Right cardiac atrium (tissue), 5 donors: ENCODE data around the gene LRTM1. TPM values are rescaled to one million over a fixed set of nuclear protein-coding genes. Genes with fewer than 3 reads are reported as not detected.

Experiments used
- ATAC-seq, 2 donors: fragments of 200-7000 bp; cut with Tn5 transposase; one replicate each; pipeline versions ENCODE4 v1.8.0 to v1.9.1; 2020; ENCODE audit warnings: moderate library complexity in 2 of 2, mild to moderate bottlenecking in 1 of 2
- DNase-seq, 3 donors: peaks; one replicate each; pipeline ENCODE4 v3.0.0-alpha.2; 2020
- H3K27ac ChIP-seq: one replicate; pipeline ENCODE4 v1.5.1; 2013; ENCODE audit warnings: mild to moderate bottlenecking, low read length, control low read depth, moderate library complexity
- H3K27me3 ChIP-seq: one replicate; pipeline ENCODE4 v1.6.1; 2013; ENCODE audit not compliant: control insufficient read depth, insufficient read depth
- H3K4me1 ChIP-seq: one replicate; pipeline ENCODE4 v1.6.1; 2013; ENCODE audit warnings: low read length; ENCODE audit not compliant: control insufficient read depth, insufficient read depth
- H3K4me3 ChIP-seq: one replicate; pipeline ENCODE4 v1.5.1; 2013; ENCODE audit warnings: low read length, control low read depth
- H3K9me3 ChIP-seq: one replicate; pipeline ENCODE4 v1.6.1; 2013; ENCODE audit warnings: low read length; ENCODE audit not compliant: control insufficient read depth
- WGBS: extraction: QIAGEN DNeasy Blood & Tissue Kit; methylation state at CpG from one replicate; pipeline ENCODE4 v1.1.7; 2013; 5-methylcytosine and 5-hydroxymethylcytosine counted together
- intact Hi-C, 4 donors: fragments of 100-400 bp; cut with DNase I; formaldehyde crosslinking; loops; one replicate each; pipeline versions ENCODE4 v1.11.0 to v1.14.0; 2022 to 2023
- long read RNA-seq, 4 donors: library from polyadenylated mRNA; unstranded; transcript quantifications; one replicate each; pipeline ENCODE4 v2.0.0, GENCODE V29; 2020 to 2021
- polyA plus RNA-seq: library from polyadenylated mRNA; stranded (reverse); fragments of 200-250 nt; gene quantifications from one replicate; pipeline ENCODE4 v1.2.3, GENCODE V29; 2013
- total RNA-seq, 4 donors: library from RNA; stranded (reverse); fragmentation: NEBNext Ultra II Directional; extraction: Animal tissue kit (Norgen Biotek cat#: 25700); gene quantifications; one replicate each; pipeline ENCODE4 v1.2.1, GENCODE V29; 2021
- donor health status: healthy with polysubstance abuse.
- donor health status: DM: no; HTN: yes; CAD: no.
- donor health status: DM: no; HTN: no; CAD: no.
- donor health status: DM: no; HTN: yes; CAD: no; lungs with severe emphysema.
- donor health status: DM: yes; HTN: yes; CAD: no.

LRTM1 gene
- not detected for total RNA-seq
- not detected for polyA plus RNA-seq
- long read RNA-seq, donor 1, partial matches to known transcripts: 0 of 1 reads
- long read RNA-seq, donor 1, other reads (novel, unspliced or antisense): 1 of 1 reads
- long read RNA-seq, donor 2: 0 reads
- long read RNA-seq, donor 3: 0 reads
- long read RNA-seq, donor 4: 0 reads

- H3K27ac ChIP-seq: no peak within 1 kb of the TSS
- no peaks in the 10 kb centered on the region for H3K27me3 ChIP-seq
- intact Hi-C loops: no loop called here
- DNase-seq: no peak
- H3K4me1 ChIP-seq: no peaks in the 10 kb centered on the region
- ATAC-seq: no peak
- WGBS: 79% methylated on average over 14 of the region's 14 CpGs
- H3K4me3 ChIP-seq: no peak within 1 kb of the TSS
- H3K9me3 ChIP-seq: no peaks in the 10 kb centered on the region
These were observed at the start of gene LRTM1 for GRCh38 chr3:54928046-54928770. TSS of gene LRTM1 (minus strand) at chr3:54928059. CDS start at chr3:54927911, 148 bp downstream.

GRCh38 chr3:54977439-54977838 lies 49.6 kb upstream of the LRTM1 start:
- 98% methylated on average over 1 of the region's 1 CpG for WGBS
- H3K9me3 ChIP-seq: no peaks in the 10 kb centered on the region
- intact Hi-C loops: no loop called here
- DNase-seq (no peak), ATAC-seq (no peak)
- H3K27ac ChIP-seq: no peak overlapping the region
- H3K4me3 ChIP-seq: no peak overlapping the region
- no peaks in the 10 kb centered on the region for H3K27me3 ChIP-seq
- no peaks in the 10 kb centered on the region for H3K4me1 ChIP-seq

DNA sequence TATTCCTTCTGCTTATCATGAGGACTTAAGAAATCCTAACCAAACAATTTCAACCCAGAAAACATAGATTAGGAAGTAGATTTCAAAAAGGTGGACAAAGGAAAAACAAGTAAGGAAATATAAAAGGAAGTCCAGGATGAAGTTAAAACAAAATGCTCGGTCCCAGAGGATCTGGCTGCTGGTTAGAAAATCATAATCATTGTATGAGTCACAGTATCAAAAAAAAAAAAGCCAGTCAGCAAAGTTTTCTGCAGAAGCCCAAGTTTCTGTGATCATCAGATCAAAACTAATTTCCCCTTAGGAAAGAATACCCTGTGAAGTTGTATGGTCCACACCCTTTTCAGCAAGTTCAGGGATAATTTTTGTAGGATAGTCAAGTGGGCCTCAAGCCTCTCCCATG lies 43.0 kb upstream of the LRTM1 start:
- no peaks in the 10 kb centered on the region for H3K9me3 ChIP-seq
- ATAC-seq: no peak
- H3K27me3 ChIP-seq: no peaks in the 10 kb centered on the region
- no peak overlapping the region for H3K4me3 ChIP-seq
- no peak for DNase-seq
- 38% methylated on average over 1 of the region's 1 CpG for WGBS
- intact Hi-C loops: no loop called here
- H3K4me1 ChIP-seq: no peaks in the 10 kb centered on the region
- no peak overlapping the region for H3K27ac ChIP-seq

GRCh38 chr3:54969652-54970051 lies 41.8 kb upstream of the LRTM1 start:
- Histone ChIP-seq H3K9me3 (no peaks in the 10 kb centered on the region), H3K27me3 (no peaks in the 10 kb centered on the region), H3K4me3 (no peak overlapping the region), H3K4me1 (no peaks in the 10 kb centered on the region), H3K27ac (no peak overlapping the region)
- intact Hi-C loops: no loop called here
- DNase-seq (no peak), ATAC-seq (no peak)
- WGBS: 96% methylated on average over 3 of the region's 3 CpGs

DNA sequence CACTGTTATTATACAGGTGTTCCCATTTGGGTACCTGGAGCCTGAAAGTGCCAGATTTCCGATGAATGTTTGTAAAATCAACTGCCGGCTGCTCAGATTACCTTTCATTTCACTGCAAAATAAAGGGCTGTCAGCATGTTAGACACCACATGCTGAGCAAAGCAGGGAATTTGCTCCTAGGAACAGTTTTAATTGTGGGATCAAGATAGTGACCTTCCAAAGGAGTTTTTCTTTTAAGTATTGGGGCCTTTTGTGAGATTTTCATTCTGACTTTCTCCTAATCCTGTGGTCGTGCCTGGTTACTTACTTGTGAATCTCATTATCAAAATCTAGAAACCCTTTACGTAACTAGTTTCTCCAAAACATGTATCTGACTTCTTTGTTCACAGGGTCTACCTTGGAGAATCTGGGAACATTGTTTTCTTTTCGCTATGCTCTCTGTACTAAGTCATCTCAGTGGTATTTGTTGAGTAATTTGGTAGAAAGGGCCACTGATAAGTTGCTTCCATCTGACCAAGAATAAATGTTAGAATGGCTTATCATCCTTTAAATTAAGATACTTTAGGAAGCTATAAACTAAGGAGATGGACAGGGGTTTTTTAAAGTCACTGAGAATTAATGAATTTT lies 40.8 kb upstream of the LRTM1 start:
- 87% methylated on average over 5 of the region's 5 CpGs for WGBS
- intact Hi-C loops: no loop called here
- H3K4me3 ChIP-seq: no peak overlapping the region
- no peak for DNase-seq
- no peak for ATAC-seq
- H3K9me3 ChIP-seq: no peaks in the 10 kb centered on the region
- H3K27ac ChIP-seq: no peak overlapping the region
- H3K4me1 ChIP-seq: no peaks in the 10 kb centered on the region
- no peaks in the 10 kb centered on the region for H3K27me3 ChIP-seq

GRCh38 chr3:54967731-54968161 lies 39.9 kb upstream of the LRTM1 start:
- no peak for ATAC-seq
- H3K4me1 ChIP-seq: no peaks in the 10 kb centered on the region
- no peaks in the 10 kb centered on the region for H3K27me3 ChIP-seq
- intact Hi-C loops: no loop called here
- no peak overlapping the region for H3K27ac ChIP-seq
- no peak overlapping the region for H3K4me3 ChIP-seq
- no peaks in the 10 kb centered on the region for H3K9me3 ChIP-seq
- no peak for DNase-seq
- WGBS: 81% methylated on average over 1 of the region's 1 CpG

GRCh38 chr3:54966979-54967378 lies 39.1 kb upstream of the LRTM1 start:
- Histone ChIP-seq H3K27ac (no peak overlapping the region), H3K9me3 (no peaks in the 10 kb centered on the region), H3K27me3 (no peaks in the 10 kb centered on the region), H3K4me3 (no peak overlapping the region), H3K4me1 (no peaks in the 10 kb centered on the region)
- DNase-seq: no peak
- 77% methylated on average over 6 of the region's 6 CpGs for WGBS
- intact Hi-C loops: no loop called here
- no peak for ATAC-seq

DNA sequence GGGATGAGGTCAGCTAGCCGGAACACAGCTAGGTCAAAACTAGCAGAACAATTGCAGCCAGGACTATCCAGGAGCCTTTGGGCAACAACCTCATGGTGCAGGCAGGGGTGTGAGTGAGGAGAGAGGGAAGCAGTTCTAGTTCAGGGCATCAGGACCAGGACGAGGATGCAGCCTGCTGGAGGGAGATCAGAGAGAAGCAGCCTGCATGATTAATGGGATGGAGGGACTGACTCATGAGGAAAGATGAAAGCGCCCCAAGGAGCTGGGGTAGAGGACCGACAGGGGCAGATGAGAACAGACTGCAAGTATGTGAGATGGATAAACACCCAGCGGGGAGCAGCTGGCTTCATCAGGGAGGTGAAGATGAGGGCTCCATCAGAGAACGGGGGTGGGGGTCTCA lies 37.9 kb upstream of the LRTM1 start:
- Histone ChIP-seq H3K9me3 (no peaks in the 10 kb centered on the region), H3K27ac (no peak overlapping the region), H3K4me1 (no peaks in the 10 kb centered on the region), H3K4me3 (no peak overlapping the region), H3K27me3 (no peaks in the 10 kb centered on the region)
- intact Hi-C loops: no loop called here
- 81% methylated on average over 6 of the region's 6 CpGs for WGBS
- ATAC-seq (no peak), DNase-seq (no peak)

- intact Hi-C loops: no loop called here
- Histone ChIP-seq H3K27ac (no peak overlapping the region), H3K4me1 (no peaks in the 10 kb centered on the region), H3K9me3 (no peaks in the 10 kb centered on the region), H3K27me3 (no peaks in the 10 kb centered on the region), H3K4me3 (no peak overlapping the region)
- no peak for ATAC-seq
- DNase-seq: no peak
- 70% methylated on average over 3 of the region's 3 CpGs for WGBS
These were observed 36.2 kb upstream of the LRTM1 start for GRCh38 chr3:54964081-54964480.

DNA sequence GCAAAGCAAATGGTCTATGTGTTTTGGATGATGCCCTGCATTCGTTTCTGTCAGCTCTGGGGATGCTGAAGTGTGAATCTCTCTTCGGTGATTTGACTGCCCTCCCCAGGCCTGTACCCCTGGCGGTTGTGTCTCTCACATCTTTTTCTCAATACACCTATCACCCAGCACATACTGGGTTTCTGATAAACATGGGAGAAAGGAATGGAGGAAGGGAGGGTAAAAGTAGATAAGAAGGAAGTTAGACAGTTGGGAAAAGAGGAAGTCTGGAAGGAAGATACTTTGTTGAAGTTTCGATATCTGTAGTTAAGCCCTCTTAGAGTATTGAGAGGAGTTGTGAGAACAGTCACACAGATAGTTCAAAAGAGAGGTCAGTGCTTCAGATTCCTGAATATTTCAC lies 35.8 kb upstream of the LRTM1 start:
- Histone ChIP-seq H3K4me1 (no peaks in the 10 kb centered on the region), H3K4me3 (no peak overlapping the region), H3K9me3 (no peaks in the 10 kb centered on the region), H3K27ac (no peak overlapping the region), H3K27me3 (no peaks in the 10 kb centered on the region)
- ATAC-seq (no peak), DNase-seq (no peak)
- intact Hi-C loops: no loop called here
- WGBS: 59% methylated on average over 4 of the region's 4 CpGs

GRCh38 chr3:54962200-54962599 lies 34.3 kb upstream of the LRTM1 start:
- no peak for DNase-seq
- Histone ChIP-seq H3K27ac (no peak overlapping the region), H3K4me1 (no peaks in the 10 kb centered on the region), H3K27me3 (no peaks in the 10 kb centered on the region), H3K4me3 (no peak overlapping the region), H3K9me3 (no peaks in the 10 kb centered on the region)
- ATAC-seq: no peak
- intact Hi-C loops: no loop called here
- WGBS: 76% methylated on average over 2 of the region's 2 CpGs
